Naive thymus-derived CD4-positive, alpha-beta T cell (primary cell): ENCODE measurements around the gene XYLB. TPM values are rescaled to one million over a fixed set of nuclear protein-coding genes. Genes with fewer than 3 reads are reported as not detected.
"Not testable (repeated sequence)": the region's sequence is repeated elsewhere in the genome, so short reads cannot be mapped to it uniquely, and the experiment has no call there.

Experiments used
- ATAC-seq: fragments of 150-1000 bp; cut with Tn5 transposase; 2 replicates; pipeline ENCODE4 v1.10.0; 2021; ENCODE audit warnings: mild to moderate bottlenecking, moderate library complexity
- CTCF ChIA-PET: fragments of 350-600 bp; sonication (Branson Sonifier 250); formaldehyde crosslinking; loops from one replicate; lab custom pipeline; 2021; ENCODE audit warnings: antibody characterized with exemption; lab: Charles Lee
- POLR2A ChIA-PET: fragments of 350-600 bp; sonication (Branson Sonifier 250); formaldehyde crosslinking; loops from one replicate; lab custom pipeline; 2021; ENCODE audit warnings: antibody characterized with exemption, inconsistent platforms; lab: Charles Lee
- DNase-seq, 9 donors: peaks; one replicate each; pipeline versions ENCODE4 v3.0.0 to v3.0.0-alpha.2; 2020 to 2022; ENCODE audit warnings: mixed read lengths in 1 of 9
- H3K27ac ChIP-seq: one replicate; pipeline ENCODE4 v1.7.0; 2013; ENCODE audit warnings: mild to moderate bottlenecking, low read depth, low read length, moderate library complexity
- H3K27me3 ChIP-seq, 2 donors: one replicate each; pipeline ENCODE4 v1.7.0; 2013; ENCODE audit warnings: low read length in 2 of 2, mild to moderate bottlenecking in 2 of 2, moderate library complexity in 2 of 2; ENCODE audit not compliant: control insufficient read depth in 2 of 2, insufficient read depth in 2 of 2
- H3K36me3 ChIP-seq, 3 experiments: 1 replicate in 2 of 3; 2 replicates in 1 of 3; pipeline ENCODE4 v1.7.0; 2013; ENCODE audit warnings: low read length in 3 of 3, mild to moderate bottlenecking in 3 of 3, moderate library complexity in 1 of 3; ENCODE audit not compliant: insufficient read depth in 3 of 3, control insufficient read depth in 2 of 3
- H3K4me1 ChIP-seq, 2 donors: one replicate each; pipeline ENCODE4 v1.7.0; 2013; ENCODE audit warnings: low read length in 2 of 2, mild to moderate bottlenecking in 2 of 2, moderate library complexity in 1 of 2; ENCODE audit not compliant: control insufficient read depth in 2 of 2, insufficient read depth in 2 of 2
- H3K4me3 ChIP-seq: 2 replicates; pipeline ENCODE4 v1.7.0; 2013; ENCODE audit warnings: mild to moderate bottlenecking, low read length
- H3K9me3 ChIP-seq, 3 experiments: 1 replicate in 2 of 3; 2 replicates in 1 of 3; pipeline ENCODE4 v1.7.0; 2013; ENCODE audit warnings: low read length in 3 of 3; ENCODE audit not compliant: control insufficient read depth in 2 of 3
- H3K27ac Mint-ChIP-seq, 9 donors: one replicate each; pipeline ENCODE4 v1.8.0; 2020 to 2022; ENCODE audit warnings: mixed read lengths in 9 of 9, mild to moderate bottlenecking in 8 of 9, moderate library complexity in 5 of 9, inconsistent platforms in 2 of 9
- H3K27me3 Mint-ChIP-seq, 5 donors: one replicate each; pipeline ENCODE4 v1.8.0; 2021 to 2022; ENCODE audit warnings: mixed read lengths in 5 of 5, mild to moderate bottlenecking in 1 of 5
- H3K36me3 Mint-ChIP-seq, 5 donors: one replicate each; pipeline ENCODE4 v1.8.0; 2020 to 2022; ENCODE audit warnings: mixed read lengths in 5 of 5, mild to moderate bottlenecking in 3 of 5, inconsistent platforms in 1 of 5
- H3K4me1 Mint-ChIP-seq, 7 donors: one replicate each; pipeline ENCODE4 v1.8.0; 2020 to 2022; ENCODE audit warnings: mixed read lengths in 7 of 7, mild to moderate bottlenecking in 3 of 7, inconsistent platforms in 1 of 7
- H3K4me3 Mint-ChIP-seq, 10 donors: one replicate each; pipeline ENCODE4 v1.8.0; 2020 to 2022; ENCODE audit warnings: mild to moderate bottlenecking in 10 of 10, mixed read lengths in 10 of 10, moderate library complexity in 6 of 10, inconsistent platforms in 2 of 10
- H3K9me3 Mint-ChIP-seq, 11 donors: one replicate each; pipeline ENCODE4 v1.8.0; 2020 to 2022; ENCODE audit warnings: mixed read lengths in 11 of 11, mild to moderate bottlenecking in 4 of 11, inconsistent platforms in 1 of 11, moderate library complexity in 1 of 11
- intact Hi-C, 2 donors: fragments of 100-400 bp; cut with micrococcal nuclease; formaldehyde crosslinking; loops; one replicate each; pipeline ENCODE4 v1.15.1; 2023
- polyA plus RNA-seq, 2 donors: library from polyadenylated mRNA; unstranded; fragments of 300-500 nt; fragmentation: Illumina TruSeq; gene quantifications; one replicate each; pipeline ENCODE4 v1.2.3, GENCODE V29; 2021
- total RNA-seq, 6 experiments: library from RNA in 5 of 6; stranded (reverse) in 5 of 6; gene quantifications; 1 replicate in 5 of 6; 2 replicates in 1 of 6; pipeline ENCODE4 v1.2.3 and lab custom pipeline; 2021 to 2026

XYLB gene
- 1 to 10 TPM in 4 of 5 experiments, under 1 TPM in 1; 1.00 to 6.7 (median 2.1) TPM for total RNA-seq
- 1 to 10 TPM in 1 of 2 donors, under 1 TPM in 1; 0.37 to 1.4 TPM for polyA plus RNA-seq
- total RNA-seq (lab: John Stamatoyannopoulos, UW) = 3.8 reads per million, percentile 19 among the genes with 10 or more reads in this experiment

GRCh38 chr3:38346587-38347410 is at the start of gene XYLB:
XYLB (plus strand) TSS chr3:38346785; CDS start chr3:38346869, 84 bp downstream.
- Mint-ChIP-seq H3K4me1 (peaks cover 2 to 7% (median 5%) of the 10 kb centered on the region in 7 donors), H3K36me3 (no peaks in the 10 kb centered on the region), H3K27ac (peak within 1 kb of the TSS in 3 of 9 donors; percentile 54 to 61 (median 54)), H3K4me3 (peak within 1 kb of the TSS; percentile 71 to 91 (median 83)), H3K27me3 (peaks cover 0 to 4% (median 0%) of the 10 kb centered on the region in 5 donors), H3K9me3 (no peaks in the 10 kb centered on the region)
- no peaks in the 10 kb centered on the region for H3K4me1 ChIP-seq
- ATAC-seq (peak; percentile 99), DNase-seq (peak; percentile 48 to 89 (median 67))
- POLR2A ChIA-PET = interaction anchor here (0.8 to 1.4 kb wide), 2 partner anchors 109 to 133 kb away, joined by 3 to 6 read pairs; no protein-coding TSS in a partner anchor
- H3K4me3 ChIP-seq = peak within 1 kb of the TSS; percentile 62
- H3K9me3 ChIP-seq = no peaks in the 10 kb centered on the region
- intact Hi-C loops = loop anchor here (2.0 to 5.0 kb wide), 11 partner anchors 108 to 489 kb away; partner anchors contain the start of genes ACAA1 (in 2 of the 2), EXOG (in 1 of the 2) and MYD88 (in 1 of the 2)
- peak within 1 kb of the TSS; percentile 61 for H3K27ac ChIP-seq
- H3K36me3 ChIP-seq = no peaks in the 10 kb centered on the region
- CTCF ChIA-PET = interaction anchor here (0.8 to 4.9 kb wide), 8 partner anchors 12 to 372 kb away, joined by 3 to 60 read pairs (median 5); no protein-coding TSS in a partner anchor
- H3K27me3 ChIP-seq = no peaks in the 10 kb centered on the region

- H3K27me3 ChIP-seq, H3K4me3 ChIP-seq, H3K27ac ChIP-seq, H3K36me3 ChIP-seq, H3K4me1 Mint-ChIP-seq, H3K36me3 Mint-ChIP-seq, CTCF ChIA-PET, H3K9me3 Mint-ChIP-seq, DNase-seq, POLR2A ChIA-PET, H3K27ac Mint-ChIP-seq, H3K9me3 ChIP-seq, H3K4me3 Mint-ChIP-seq, intact Hi-C loops, ATAC-seq, H3K4me1 ChIP-seq: not testable (repeated sequence)
- peaks cover 0 to 18% (median 5%) of the 10 kb centered on the region in 5 donors for H3K27me3 Mint-ChIP-seq
These were observed 49.5 kb upstream of the XYLB start for GRCh38 chr3:38297053-38297452.

GRCh38 chr3:38297537-38297936 is 49.0 kb upstream of the XYLB start:
- DNase-seq (no peak), ATAC-seq (no peak)
- Mint-ChIP-seq H3K9me3 (no peaks in the 10 kb centered on the region), H3K4me1 (no peaks in the 10 kb centered on the region), H3K36me3 (no peaks in the 10 kb centered on the region), H3K27me3 (peaks cover 0 to 18% (median 5%) of the 10 kb centered on the region in 5 donors), H3K4me3 (no peak overlapping the region), H3K27ac (no peak overlapping the region)
- POLR2A ChIA-PET = no interaction called here
- intact Hi-C loops = no loop called here
- no peaks in the 10 kb centered on the region for H3K9me3 ChIP-seq
- CTCF ChIA-PET = no interaction called here
- no peak overlapping the region for H3K4me3 ChIP-seq
- no peaks in the 10 kb centered on the region for H3K4me1 ChIP-seq
- no peaks in the 10 kb centered on the region for H3K27me3 ChIP-seq
- H3K36me3 ChIP-seq = no peaks in the 10 kb centered on the region
- no peak overlapping the region for H3K27ac ChIP-seq

- Histone ChIP-seq H3K27me3 (no peaks in the 10 kb centered on the region), H3K4me1 (no peaks in the 10 kb centered on the region), H3K9me3 (no peaks in the 10 kb centered on the region), H3K27ac (no peak overlapping the region), H3K4me3 (no peak overlapping the region), H3K36me3 (no peaks in the 10 kb centered on the region)
- no peaks in the 10 kb centered on the region for H3K4me1 Mint-ChIP-seq
- ATAC-seq = no peak
- CTCF ChIA-PET = interaction anchor here (0.5 kb wide), 1 partner anchor 180 kb away, joined by 4 read pairs; no protein-coding TSS in a partner anchor
- POLR2A ChIA-PET = no interaction called here
- no peak overlapping the region for H3K4me3 Mint-ChIP-seq
- no peak overlapping the region for H3K27ac Mint-ChIP-seq
- intact Hi-C loops = loop anchor here (1.0 kb wide), 1 partner anchor 180 kb away; no protein-coding TSS in a partner anchor
- no peaks in the 10 kb centered on the region for H3K36me3 Mint-ChIP-seq
- H3K27me3 Mint-ChIP-seq = peaks cover 0 to 19% (median 5%) of the 10 kb centered on the region in 5 donors
- H3K9me3 Mint-ChIP-seq = no peaks in the 10 kb centered on the region
- no peak for DNase-seq
These were observed 48.5 kb upstream of the XYLB start for GRCh38 chr3:38297947-38298711.

GRCh38 chr3:38306941-38307340 is 39.6 kb upstream of the XYLB start:
- Mint-ChIP-seq H3K27me3 (peaks cover 5 to 22% (median 9%) of the 10 kb centered on the region in 5 donors), H3K36me3 (peaks cover 0 to 10% (median 4%) of the 10 kb centered on the region in 5 donors), H3K4me3 (no peak overlapping the region), H3K9me3 (peaks cover 0 to 10% (median 4%) of the 10 kb centered on the region in 11 donors), H3K4me1 (no peaks in the 10 kb centered on the region), H3K27ac (no peak overlapping the region)
- ChIA-PET POLR2A (no interaction called here), CTCF (no interaction called here)
- no peaks in the 10 kb centered on the region for H3K4me1 ChIP-seq
- DNase-seq = no peak
- no peak overlapping the region for H3K4me3 ChIP-seq
- no peak overlapping the region for H3K27ac ChIP-seq
- intact Hi-C loops = no loop called here
- no peak for ATAC-seq
- no peaks in the 10 kb centered on the region for H3K36me3 ChIP-seq
- H3K9me3 ChIP-seq = no peaks in the 10 kb centered on the region
- no peaks in the 10 kb centered on the region for H3K27me3 ChIP-seq

- Histone ChIP-seq H3K27me3 (no peaks in the 10 kb centered on the region), H3K9me3 (no peaks in the 10 kb centered on the region), H3K4me3 (no peak overlapping the region), H3K27ac (no peak overlapping the region), H3K4me1 (no peaks in the 10 kb centered on the region), H3K36me3 (no peaks in the 10 kb centered on the region)
- no peak overlapping the region for H3K4me3 Mint-ChIP-seq
- no peaks in the 10 kb centered on the region for H3K4me1 Mint-ChIP-seq
- intact Hi-C loops = no loop called here
- peaks cover 0 to 10% (median 4%) of the 10 kb centered on the region in 5 donors for H3K36me3 Mint-ChIP-seq
- peaks cover 0 to 10% (median 4%) of the 10 kb centered on the region in 11 donors for H3K9me3 Mint-ChIP-seq
- no peak for ATAC-seq
- CTCF ChIA-PET = no interaction called here
- no peak for DNase-seq
- no peak overlapping the region for H3K27ac Mint-ChIP-seq
- POLR2A ChIA-PET = no interaction called here
- H3K27me3 Mint-ChIP-seq = peaks cover 5 to 22% (median 9%) of the 10 kb centered on the region in 5 donors
These were observed 39.0 kb upstream of the XYLB start for GRCh38 chr3:38307599-38307998.
